Jurkat, Clone E6-1 (cell line): ENCODE results near the gene GALNT2.

Experiments
- DNase-seq: peaks from one replicate; pipeline ENCODE4 v3.0.0-alpha.2; 2011; ENCODE audit warnings: low read depth, low spot score
- H3K4me3 ChIP-seq: 2 replicates; pipeline ENCODE4 v1.5.1; 2011; ENCODE audit warnings: mild to moderate bottlenecking, low read length, control low read depth, moderate library complexity

Gene GALNT2

GRCh38 chr1:230255116-230255515, 188.1 kb downstream of the GALNT2 start:
- no peak overlapping the region for H3K4me3 ChIP-seq
- DNase-seq = no peak

DNA sequence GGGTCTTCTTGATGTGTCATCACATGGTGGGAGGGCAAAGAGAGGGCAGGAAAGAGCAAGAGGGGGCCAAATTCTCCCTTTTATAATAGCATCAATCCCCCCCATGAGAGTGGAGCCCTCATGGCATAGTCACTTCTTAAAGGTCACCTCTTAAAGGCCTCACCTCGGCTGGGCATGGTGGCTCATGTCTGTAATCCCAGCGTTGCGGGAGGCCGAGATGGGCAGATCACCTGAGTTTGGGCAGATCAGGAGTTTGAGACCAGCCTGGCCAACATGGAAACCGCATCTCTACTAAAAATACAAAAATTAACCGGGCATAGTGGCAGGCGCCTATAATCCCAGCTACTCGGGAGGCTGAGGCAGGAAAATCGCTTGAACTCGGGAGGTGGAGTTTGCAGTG, 189.0 kb downstream of the GALNT2 start:
- H3K4me3 ChIP-seq = no peak overlapping the region
- DNase-seq = no peak

GRCh38 chr1:230256896-230257295, 189.9 kb downstream of the GALNT2 start:
- no peak overlapping the region for H3K4me3 ChIP-seq
- DNase-seq = no peak

DNA sequence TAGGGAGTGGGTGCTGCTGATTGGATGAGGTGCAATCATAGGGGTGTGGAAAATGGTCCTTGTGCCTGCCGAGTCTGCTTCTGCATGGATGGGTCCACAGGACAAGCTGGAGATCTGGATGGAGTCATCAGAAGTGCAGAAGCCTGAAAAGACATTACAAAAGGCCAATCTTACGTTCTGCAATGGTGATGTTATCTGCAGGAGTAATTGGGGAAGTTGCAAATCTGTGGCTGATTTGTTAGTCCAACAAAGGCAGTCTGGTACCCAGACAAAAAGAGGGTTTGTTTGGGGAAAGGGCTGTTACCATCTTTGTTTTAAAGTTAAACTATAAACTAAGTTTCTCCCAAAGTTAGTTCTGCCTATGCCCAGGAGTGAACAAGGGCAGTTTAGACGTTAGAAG, 192.6 kb downstream of the GALNT2 start:
- H3K4me3 ChIP-seq = no peak overlapping the region
- DNase-seq = no peak

DNA sequence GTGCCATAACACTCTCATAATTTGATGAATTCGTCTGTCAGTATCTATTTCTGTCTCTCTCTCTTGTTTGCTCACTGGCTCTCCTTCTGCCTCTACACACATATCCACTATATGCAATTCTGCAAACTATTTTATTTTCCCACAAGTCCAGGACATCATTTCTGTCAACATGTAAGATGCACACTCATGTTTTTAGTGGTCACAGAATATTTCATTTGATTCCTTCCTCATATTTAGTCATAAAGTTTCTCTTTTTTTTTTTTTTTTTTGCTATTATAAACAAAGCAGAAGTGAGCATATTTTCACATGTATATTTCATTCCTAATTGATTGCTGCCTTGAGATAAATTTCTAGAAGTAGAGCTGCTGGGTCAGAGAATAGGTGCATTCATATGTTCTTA, 193.8 kb downstream of the GALNT2 start:
- no peak overlapping the region for H3K4me3 ChIP-seq
- DNase-seq = no peak

DNA sequence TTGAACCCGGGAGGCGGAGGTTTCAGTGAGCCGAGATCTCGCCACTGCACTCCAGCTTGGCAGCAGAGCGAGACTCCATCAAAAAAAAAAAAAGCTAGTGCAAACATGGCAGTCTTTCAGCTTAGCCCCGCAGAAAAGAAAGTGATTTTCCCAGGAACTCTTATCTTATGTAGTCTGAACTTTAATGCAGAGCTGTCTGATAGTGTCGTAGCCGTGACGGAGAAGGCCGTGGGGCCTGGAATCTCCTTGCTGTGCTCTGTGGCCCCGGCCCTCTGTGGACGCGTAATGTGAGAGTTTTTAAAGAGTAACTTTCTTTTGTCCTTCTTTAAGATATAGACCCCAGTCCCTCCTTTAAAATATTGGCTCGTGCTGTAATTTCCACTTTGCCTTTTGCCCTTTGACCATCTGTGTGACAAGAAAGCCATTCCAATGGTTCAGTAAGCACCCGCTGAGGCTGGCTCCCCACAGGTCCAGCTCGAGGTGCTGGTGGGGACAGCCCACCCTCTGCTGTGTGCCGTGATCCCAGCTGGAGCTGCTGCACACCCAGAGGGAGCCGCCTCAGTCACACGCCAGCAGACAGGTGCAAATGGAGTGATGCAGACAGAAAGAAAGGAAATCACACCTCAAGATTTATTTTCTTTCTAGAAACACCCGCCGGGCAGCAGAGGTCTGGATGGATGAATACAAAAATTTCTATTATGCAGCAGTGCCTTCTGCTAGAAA, 195.1 kb downstream of the GALNT2 start:
- no peak overlapping the region for H3K4me3 ChIP-seq
- no peak for DNase-seq

DNA sequence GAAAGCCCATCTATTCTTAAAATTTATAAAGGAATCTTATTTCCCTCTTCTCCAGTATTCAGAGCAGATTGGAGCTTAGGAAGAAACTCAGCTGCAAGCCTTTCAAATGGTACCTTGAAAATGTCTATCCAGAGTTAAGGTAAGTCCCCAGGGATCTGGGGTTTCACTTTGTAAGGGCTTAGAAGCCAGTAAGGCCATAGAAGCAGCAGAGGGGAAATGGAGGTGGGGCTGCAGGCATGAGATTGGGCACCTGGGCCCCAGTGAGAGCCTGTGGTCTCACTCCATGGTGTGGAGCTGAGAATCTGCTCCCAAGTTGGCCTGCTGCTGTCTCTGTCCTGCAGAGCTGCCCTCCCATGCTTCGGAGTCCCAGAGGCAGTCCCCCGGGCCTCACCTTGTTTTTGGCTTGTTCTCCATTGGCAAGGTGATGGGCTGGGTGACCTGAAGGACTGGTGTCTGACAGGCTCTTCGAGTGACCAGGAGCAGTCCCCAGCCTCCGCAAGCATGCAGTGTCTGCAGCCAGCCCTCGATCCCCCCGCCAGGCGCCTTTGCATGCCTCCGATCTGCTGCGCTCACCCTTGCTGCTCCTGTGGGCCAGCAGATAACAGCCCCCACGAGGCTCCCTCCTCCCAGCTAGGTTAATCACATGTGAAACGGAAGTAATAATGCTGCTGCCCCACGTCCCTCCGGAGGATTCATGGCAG, 196.0 kb downstream of the GALNT2 start:
- no peak overlapping the region for H3K4me3 ChIP-seq
- no peak for DNase-seq

DNA sequence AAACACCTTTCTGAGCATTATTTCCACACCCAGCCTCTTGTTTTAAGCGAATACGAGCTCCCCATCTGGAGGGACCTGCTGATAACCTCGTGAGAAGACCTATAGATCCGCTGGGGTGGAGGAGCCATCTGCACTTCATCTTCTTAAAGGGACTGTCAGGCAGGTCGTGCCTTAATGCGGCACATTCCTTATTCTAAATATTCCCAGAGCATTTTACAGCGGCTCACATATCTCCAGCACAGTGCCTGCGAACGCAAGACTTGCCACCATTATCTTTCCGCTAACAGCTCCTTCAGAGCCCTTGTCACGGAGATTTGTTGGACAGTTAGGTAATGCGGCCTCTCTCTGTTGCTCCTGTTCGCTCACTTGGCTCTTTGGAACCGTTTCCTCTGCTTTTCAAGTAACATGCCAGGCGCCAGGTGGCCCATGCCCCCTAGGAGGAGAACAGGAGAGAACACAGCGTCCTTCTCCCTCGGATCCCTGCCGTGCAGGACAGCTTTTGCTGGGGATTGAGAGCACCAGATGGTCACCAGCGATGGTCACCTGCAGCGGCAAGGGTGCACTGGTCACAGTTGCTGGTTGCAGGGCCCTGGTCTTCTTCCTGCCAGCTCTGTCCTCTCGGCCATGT, 196.6 kb downstream of the GALNT2 start:
- no peak for DNase-seq
- H3K4me3 ChIP-seq = no peak overlapping the region

- peak; percentile 66 for DNase-seq
- no peak overlapping the region for H3K4me3 ChIP-seq
Measured at GRCh38 chr1:230264342-230264741, 197.3 kb downstream of the GALNT2 start.

- no peak overlapping the region for H3K4me3 ChIP-seq
- DNase-seq = no peak
Measured at GRCh38 chr1:230265200-230266115, 198.4 kb downstream of the GALNT2 start.

DNA sequence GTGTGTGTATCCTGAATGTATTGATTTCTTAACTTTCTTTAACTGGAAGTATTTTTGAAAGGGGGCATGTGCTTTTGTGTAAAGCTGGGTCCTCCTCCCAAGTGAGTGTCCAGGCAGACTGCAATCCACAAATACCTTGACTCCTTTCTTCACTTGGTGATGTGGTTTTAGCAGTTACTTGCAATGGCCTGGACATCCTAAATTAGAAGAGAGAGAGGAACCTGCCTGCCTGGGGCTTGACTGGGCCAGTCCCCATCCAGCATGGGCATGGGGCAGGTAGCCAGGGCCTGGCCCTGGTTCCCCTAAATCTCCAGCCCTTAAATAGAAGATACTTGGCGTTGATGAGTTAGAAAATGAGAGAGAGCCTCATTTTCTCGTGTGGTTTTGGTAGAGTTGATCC, 199.4 kb downstream of the GALNT2 start:
- no peak for DNase-seq
- no peak overlapping the region for H3K4me3 ChIP-seq

- no peak overlapping the region for H3K4me3 ChIP-seq
- no peak for DNase-seq
Measured at GRCh38 chr1:230267338-230268065, 200.5 kb downstream of the GALNT2 start.

DNA sequence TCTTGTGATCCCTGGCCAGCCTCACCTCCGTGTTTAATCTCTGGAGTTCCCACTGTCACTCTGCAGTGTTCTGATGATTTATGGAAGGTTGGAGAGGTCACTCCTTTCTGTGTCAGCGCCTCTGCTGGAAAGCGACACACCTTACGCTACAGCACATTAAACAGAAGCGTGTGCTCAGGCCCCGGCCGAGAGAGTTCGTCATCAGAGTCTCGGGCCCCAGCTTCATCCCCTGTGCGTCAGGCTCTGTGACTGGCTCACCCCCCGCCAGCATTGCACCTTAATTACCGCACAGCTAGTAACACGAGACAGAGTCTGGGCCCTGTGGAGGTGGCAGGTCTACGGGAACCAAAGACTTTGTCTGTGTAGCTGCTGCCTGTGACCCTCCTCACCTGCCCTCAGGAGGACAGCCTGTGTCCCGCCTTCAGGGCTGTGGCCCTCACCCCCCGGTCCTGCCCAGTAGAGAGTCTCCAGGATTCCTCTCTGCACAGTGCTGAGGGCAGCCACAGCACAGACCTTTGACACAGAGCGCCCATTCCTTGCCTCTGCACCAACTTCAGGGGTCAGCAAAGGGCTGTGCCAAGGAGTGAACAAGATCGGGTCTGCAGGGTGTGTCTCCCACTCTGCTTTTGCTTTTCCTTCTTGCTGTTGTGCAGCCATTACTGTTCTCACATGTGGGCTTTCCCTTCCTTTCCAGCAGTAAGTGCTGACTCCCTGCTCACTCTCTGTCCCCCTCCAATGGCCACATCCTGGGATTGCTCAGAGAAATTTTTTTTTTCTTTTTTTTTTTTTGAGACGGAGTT, 201.5 kb downstream of the GALNT2 start:
- H3K4me3 ChIP-seq = no peak overlapping the region
- peak; percentile 65 for DNase-seq

GRCh38 chr1:230270185-230270558, 203.1 kb downstream of the GALNT2 start:
- no peak for DNase-seq
- peak overlapping the region; percentile 21 for H3K4me3 ChIP-seq

GRCh38 chr1:230270559-230271281, 203.7 kb downstream of the GALNT2 start:
- DNase-seq = peak; percentile 88
- H3K4me3 ChIP-seq = peak overlapping the region; percentile 21

DNA sequence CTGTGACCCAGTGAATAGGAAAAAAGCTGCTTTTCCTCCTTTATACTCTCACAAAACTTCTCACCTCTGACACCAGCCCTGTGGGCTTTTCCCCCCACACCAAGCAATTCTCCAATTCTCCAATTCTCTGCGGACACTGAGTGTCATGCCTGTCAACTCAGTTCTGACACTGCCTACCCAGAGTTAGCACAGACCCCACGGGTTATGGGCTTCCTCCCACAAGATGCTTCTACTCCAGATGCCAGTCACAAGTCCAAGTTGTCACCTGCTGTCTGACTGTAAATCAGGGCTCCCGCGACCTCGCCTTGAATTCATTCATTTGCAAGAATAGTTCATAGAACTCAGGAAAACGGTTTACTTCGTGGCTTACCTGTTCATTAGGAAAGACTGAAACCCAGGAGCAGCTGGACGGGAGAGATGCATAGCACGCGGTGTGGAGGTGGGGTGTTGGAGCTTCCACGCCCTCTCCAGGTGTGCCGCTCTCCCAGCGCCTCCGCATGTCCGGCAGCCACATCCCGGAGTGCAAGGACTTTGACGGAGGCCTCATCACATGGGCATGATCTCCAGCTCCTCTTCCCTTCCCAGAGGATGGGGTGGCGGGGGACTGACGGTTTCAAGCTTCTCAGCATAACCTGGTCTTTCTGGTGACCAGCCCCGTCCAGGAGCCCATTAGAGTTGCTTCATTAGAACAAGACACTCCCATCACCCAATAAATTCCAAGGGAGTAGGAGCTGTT, 204.4 kb downstream of the GALNT2 start:
- no peak overlapping the region for H3K4me3 ChIP-seq
- DNase-seq = no peak

DNA sequence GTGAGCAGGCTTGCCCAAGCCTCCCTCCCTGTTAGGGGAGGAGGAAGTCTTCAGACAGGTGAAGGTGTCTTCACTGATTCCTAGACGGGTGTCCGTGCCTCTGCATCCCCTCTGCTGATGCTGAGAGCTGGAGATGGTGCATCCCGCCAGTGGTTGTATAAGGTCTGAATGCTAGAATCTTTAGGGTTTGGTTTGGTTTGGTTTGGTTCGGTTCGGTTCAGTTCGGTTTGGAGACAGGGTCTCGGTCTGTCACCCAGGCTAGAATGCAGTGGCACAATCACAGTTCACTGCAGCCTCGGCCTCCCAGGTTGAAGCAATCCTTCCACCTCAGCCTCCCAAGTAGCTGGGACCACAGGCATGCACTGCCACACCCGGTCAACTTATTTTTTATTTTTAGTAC, 205.5 kb downstream of the GALNT2 start:
- DNase-seq = no peak
- H3K4me3 ChIP-seq = no peak overlapping the region
